ENCODE data around the gene STX8. TPM values are rescaled to one million over a fixed set of nuclear protein-coding genes. Genes with fewer than 3 reads are reported as not detected.

The STX8 gene
- total RNA-seq, 1 experiment from 2014 or later = 50.3 TPM

- Histone ChIP-seq H3K4me1 (ENCODE audit: control insufficient read depth, insufficient read depth, low read length) (no peaks in the 10 kb centered on the region), H3K4me3 (ENCODE audit: low read depth in 2 of 2, low read length in 2 of 2) (no peak overlapping the region), H3K9me3 (ENCODE audit: control insufficient read depth, insufficient read depth, low read depth, low read length) (no peaks in the 10 kb centered on the region), H3K27me3 (ENCODE audit: control insufficient read depth, insufficient read depth, low read length) (peaks cover 2% of the 10 kb centered on the region), H3K27ac (ENCODE audit: low read length) (no peak overlapping the region), H3K36me3 (ENCODE audit: control insufficient read depth, insufficient read depth, low read length) (no peaks in the 10 kb centered on the region)
- in situ Hi-C loops (cut with HindIII; ENCODE audit: low pct_unique_long_range_greater_than_20kb, low sequenced_read_pairs) = no loop called here
- ChIA-PET POLR2A (no interaction called here), CTCF (no interaction called here)
- no peak for DNase-seq (ENCODE audit: low read depth, low spot score)
- TF ChIP-seq CTCF (IDR thresholded peaks at IDR 0.05) (no peak), TCF7L2 (IDR thresholded peaks at IDR 0.05; ENCODE audit: low read depth, low read length) (no peak), POLR2AphosphoS5 (IDR thresholded peaks at IDR 0.05; ENCODE audit: low read depth, low read length) (no peak), SIN3A (IDR thresholded peaks at IDR 0.05; ENCODE audit: borderline replicate concordance, insufficient read depth, low read depth, low read length) (no peak), REST (IDR thresholded peaks at IDR 0.05; ENCODE audit: insufficient read depth in 1 of 2, low read depth in 2 of 2, low read length in 1 of 2) (no peak)
- BruUV-seq (replicated peaks) = no TSS peak
- no peak for ATAC-seq
- intact Hi-C loops (cut with micrococcal nuclease; ENCODE audit: unreplicated experiment) = no loop called here
These were observed 39.9 kb upstream of the STX8 start for GRCh38 chr17:9615486-9615885.

DNA sequence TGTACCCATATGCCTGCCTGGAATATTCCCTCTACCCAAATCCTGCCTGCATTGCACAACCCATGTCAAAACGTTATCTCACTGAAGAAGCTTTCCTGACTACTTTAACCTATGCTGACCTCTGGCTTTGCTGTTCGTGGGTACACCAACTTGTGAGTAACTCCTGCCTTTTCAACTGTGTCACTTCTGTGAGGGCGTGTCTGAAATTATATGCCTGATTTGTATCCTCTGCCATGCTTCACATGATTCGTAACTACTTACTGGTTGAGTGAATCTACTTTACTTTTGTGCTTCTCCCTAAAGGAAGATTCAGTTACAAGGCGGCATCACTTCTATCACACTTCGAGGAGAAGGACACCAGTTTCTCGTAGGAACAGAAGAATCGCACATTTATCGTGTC, 36.4 kb upstream of the STX8 start:
- DNase-seq (ENCODE audit: low read depth, low spot score) = no peak
- in situ Hi-C loops (cut with HindIII; ENCODE audit: low pct_unique_long_range_greater_than_20kb, low sequenced_read_pairs) (no loop called here), intact Hi-C loops (cut with micrococcal nuclease; ENCODE audit: unreplicated experiment) (no loop called here)
- Histone ChIP-seq H3K4me3 (ENCODE audit: low read depth in 2 of 2, low read length in 2 of 2) (no peak overlapping the region), H3K36me3 (ENCODE audit: control insufficient read depth, insufficient read depth, low read length) (no peaks in the 10 kb centered on the region), H3K27ac (ENCODE audit: low read length) (no peak overlapping the region), H3K27me3 (ENCODE audit: control insufficient read depth, insufficient read depth, low read length) (peaks cover 2% of the 10 kb centered on the region), H3K4me1 (ENCODE audit: control insufficient read depth, insufficient read depth, low read length) (no peaks in the 10 kb centered on the region), H3K9me3 (ENCODE audit: control insufficient read depth, insufficient read depth, low read depth, low read length) (no peaks in the 10 kb centered on the region)
- POLR2A ChIA-PET = no interaction called here
- no peak for TF ChIP-seq TCF7L2 (IDR thresholded peaks at IDR 0.05; ENCODE audit: low read depth, low read length)
- no peak for TF ChIP-seq REST (IDR thresholded peaks at IDR 0.05; ENCODE audit: insufficient read depth in 1 of 2, low read depth in 2 of 2, low read length in 1 of 2)
- TF ChIP-seq CTCF (IDR thresholded peaks at IDR 0.05) = no peak
- no peak for TF ChIP-seq POLR2AphosphoS5 (IDR thresholded peaks at IDR 0.05; ENCODE audit: low read depth, low read length)
- TF ChIP-seq SIN3A (IDR thresholded peaks at IDR 0.05; ENCODE audit: borderline replicate concordance, insufficient read depth, low read depth, low read length) = no peak
- CTCF ChIA-PET = no interaction called here
- BruUV-seq (replicated peaks) = no TSS peak
- no peak for ATAC-seq
